GM18511 (cell line): Measurements from ENCODE around the gene MAP2.
"Not testable (repeated sequence)": the region's sequence is repeated elsewhere in the genome, so short reads cannot be mapped to it uniquely, and the experiment has no call there.

Experiments used
- ATAC-seq: cut with Tn5 transposase; IDR thresholded peaks from one replicate; pipeline ENCODE4 v1.9.1; 2021; ENCODE audit warnings: mild to moderate bottlenecking, moderate library complexity; ENCODE audit not compliant: unreplicated experiment

MAP2 gene

DNA sequence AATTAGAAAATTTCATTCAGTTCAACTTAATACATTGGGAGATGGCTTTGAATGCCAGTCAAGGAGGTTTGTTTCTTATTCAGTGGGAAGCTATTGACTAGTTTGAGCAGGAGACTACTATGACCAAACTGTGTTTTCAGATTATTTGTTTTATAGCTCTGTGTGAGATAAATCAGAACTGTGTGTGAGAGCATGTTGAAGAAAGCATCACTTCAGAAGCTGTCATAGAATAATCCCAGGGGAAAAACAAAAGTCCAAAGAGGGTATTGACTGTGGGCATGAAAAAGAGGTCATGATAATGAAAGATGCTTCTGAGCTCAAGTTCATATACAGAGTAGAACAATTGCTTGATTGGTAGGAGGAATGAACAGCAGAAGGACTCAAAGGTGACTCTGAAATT is 160.6 kb downstream of the MAP2 start:
- no peak for ATAC-seq

GRCh38 chr2:209584915-209585314 is 161.1 kb downstream of the MAP2 start:
- no peak for ATAC-seq

DNA sequence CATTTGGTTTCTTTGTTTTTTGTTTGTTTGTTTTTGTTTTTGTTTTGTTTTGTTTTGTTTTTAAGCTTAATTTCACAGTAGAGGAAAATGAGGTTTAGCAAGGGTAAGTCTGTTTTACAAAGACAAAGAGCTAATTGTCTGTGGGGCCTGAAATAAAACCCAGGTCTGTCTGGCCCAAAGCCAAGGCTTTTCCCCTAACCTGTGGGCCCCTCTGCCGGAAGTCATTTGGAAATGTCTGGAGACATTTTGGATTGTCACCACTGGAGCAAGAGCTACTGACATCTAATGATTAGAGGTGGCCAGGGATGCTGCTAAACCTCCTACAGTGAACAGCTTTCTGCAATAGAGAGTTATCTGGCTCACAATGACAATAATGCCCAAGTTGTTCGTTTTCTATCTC is 167.2 kb downstream of the MAP2 start:
- no peak for ATAC-seq

DNA sequence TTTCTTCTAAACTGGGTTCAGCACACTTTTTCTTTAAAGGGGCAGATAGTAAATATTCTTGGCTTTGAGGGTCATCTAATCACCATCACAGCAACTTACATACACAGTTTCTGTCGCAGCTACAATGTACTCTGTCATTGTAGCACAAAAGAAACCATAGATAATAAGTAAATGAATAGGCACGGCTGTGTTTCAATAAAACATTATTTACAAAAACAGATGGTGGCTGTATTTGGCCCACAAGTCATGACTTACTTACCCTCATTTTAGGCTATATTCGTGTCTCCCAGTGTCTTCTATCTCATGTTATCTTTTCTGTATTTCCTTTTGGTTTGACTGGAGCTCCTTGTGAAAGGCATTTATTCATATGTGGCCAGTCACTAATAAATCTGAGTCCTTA is 168.3 kb downstream of the MAP2 start:
- ATAC-seq: no peak

DNA sequence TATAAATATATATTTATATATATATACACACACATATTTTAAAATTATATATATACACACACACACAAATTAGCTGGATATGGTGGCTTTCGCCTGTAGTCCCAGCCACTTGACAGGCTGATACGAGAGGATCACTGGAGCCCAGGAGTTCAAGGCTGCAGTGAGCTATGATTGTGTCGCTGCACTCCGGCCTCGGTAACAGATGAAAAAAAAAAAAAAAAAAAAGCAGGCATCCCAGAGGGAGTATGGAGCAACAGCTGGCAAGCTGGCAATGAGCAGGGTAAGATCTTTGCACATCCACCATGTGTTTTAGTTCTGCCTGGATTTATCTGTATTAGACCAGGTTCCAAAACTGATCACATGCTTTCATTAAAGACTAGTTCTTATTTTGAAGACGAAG is 170.1 kb downstream of the MAP2 start:
- no peak for ATAC-seq

DNA sequence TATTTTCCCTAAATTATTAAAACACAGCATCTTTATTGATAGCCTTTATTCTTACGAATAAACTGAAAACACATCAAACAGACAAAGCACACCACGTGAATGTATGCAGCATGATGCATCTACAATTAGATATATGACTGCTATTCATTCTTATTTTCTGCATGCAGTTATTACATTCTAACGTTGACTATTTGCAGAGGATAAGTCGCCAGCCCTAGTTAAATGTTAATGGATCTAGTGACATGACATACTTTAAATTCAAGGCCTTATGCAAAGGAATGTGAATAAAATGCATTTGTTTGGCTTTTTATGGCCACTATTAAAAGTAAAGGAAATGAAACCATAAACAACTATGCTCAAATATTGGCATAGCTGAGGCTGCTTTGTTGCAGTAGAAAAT is 172.4 kb downstream of the MAP2 start:
- ATAC-seq: no peak

GRCh38 chr2:209598227-209598626 is 174.4 kb downstream of the MAP2 start:
- not testable (repeated sequence) for ATAC-seq

DNA sequence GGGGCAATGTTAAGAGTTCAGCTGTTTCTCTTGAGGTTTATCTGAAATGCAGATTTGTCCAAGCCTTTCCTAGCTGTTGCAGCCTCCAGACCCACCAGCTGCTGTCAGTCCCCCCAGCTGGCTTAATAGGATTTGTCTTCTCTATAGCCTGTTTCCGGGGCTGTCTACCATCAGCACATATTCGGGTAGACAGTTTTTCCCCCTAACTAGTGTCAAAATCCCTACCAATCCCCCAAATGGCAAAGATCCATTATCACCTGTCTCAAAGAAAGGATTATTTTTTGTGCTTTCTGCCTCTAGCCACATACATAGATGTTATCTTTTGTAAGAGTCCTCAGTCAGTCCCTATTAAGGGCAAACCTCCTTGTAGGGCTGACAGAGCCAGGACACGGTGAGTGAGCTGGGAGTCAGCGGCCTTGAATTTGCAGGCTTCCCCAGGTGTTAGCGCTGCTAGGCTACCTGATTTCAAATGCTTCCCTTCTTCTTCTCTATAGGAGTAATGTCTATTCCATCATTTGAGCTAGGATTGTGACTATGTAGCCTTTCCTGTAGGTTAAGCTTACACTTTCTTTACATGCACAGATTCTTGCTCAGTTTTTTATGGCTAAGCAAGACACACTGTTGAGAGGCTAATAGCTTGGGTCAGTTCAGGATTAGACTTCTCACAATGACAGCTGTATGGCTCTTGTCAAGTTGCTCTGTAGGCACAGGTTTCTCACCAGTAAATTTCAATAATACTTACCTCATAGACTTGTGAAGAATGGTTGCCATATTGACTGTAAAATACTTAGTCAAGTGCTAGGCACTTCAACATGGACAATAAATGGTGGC is 176.7 kb downstream of the MAP2 start:
- no peak for ATAC-seq

GRCh38 chr2:209601497-209601896 is 177.7 kb downstream of the MAP2 start:
- no peak for ATAC-seq

GRCh38 chr2:209602259-209602658 is 178.4 kb downstream of the MAP2 start:
- ATAC-seq: no peak

GRCh38 chr2:209609531-209609930 is 185.7 kb downstream of the MAP2 start:
- no peak for ATAC-seq

- no peak for ATAC-seq
Measured at GRCh38 chr2:209610631-209611030, 186.8 kb downstream of the MAP2 start.

- no peak for ATAC-seq
Measured at GRCh38 chr2:209613649-209614305, 189.9 kb downstream of the MAP2 start.

DNA sequence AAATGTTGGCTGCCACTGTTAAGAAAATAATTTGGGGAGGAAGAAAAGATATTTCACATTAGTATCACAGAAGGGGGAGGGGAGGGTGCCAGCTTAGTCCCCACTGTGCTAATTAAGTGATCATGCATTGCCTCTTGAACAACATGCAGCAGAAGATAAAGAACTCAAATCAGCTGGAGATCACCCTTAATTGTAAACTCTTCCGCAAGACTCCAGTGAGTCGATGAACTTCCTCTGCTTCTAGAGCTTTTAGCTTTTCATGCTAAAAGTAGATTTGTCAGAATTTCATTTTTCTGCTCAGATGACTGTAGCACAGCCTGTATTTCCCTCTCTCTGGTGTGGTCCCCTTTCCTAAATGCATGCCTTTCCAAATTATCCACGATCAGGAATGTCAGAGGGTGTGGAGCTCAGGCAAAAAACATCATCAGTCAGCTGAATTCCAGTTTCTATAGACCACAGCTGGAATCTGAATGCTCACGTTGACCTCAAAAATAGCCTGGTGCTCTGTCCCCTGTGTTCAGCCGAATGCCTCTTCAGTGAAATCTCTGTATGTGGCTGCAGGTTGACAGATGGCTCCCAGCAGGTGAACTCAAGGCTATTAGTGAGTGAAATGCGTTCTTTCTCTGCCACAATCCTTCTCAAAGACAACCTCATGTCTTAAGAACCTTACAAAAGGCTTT is 191.0 kb downstream of the MAP2 start:
- no peak for ATAC-seq

- ATAC-seq: no peak
Measured at GRCh38 chr2:209619782-209620181, 195.9 kb downstream of the MAP2 start.

GRCh38 chr2:209624192-209624938 is 200.5 kb downstream of the MAP2 start:
- ATAC-seq: no peak

GRCh38 chr2:209629597-209629996 is 205.8 kb downstream of the MAP2 start:
- no peak for ATAC-seq

DNA sequence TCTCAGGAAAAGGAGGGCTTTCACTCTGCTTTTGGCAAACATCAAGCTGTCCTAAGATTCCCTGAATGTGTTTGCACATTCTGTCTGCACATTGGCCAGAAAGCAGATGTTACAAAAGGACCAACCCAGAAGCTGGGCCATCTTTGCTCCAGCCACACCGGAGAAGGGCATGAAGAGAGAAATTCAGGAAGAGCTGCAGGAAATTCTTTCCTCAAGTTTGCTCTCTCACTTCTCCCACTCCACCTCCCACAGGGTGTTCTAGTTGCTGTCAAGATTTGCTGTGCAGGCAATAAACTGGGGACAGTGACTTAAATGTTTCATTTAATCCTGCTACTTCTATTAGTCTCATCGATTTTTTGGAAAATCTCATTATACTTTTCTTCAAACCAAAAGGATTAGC is 210.1 kb downstream of the MAP2 start:
- ATAC-seq: no peak

DNA sequence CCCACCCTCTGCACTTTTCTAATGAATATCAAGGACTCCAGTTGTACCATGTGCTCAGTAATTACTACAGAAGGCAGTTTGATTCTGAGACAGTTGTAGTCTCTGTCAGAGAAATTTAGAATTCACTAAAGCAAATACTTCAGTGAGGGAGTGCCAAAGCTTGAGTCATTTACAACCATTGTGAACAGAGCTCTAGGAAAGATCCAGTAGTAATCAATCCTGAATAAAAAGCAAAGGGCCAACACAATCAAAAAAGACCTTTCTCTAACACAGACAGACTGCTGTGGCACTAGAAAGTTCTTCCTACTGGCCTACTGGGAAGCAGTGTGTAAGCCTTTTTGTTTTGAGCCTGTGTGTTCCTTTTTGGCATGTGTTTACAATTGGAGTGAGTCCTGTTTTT is 212.2 kb downstream of the MAP2 start:
- ATAC-seq: no peak

- no peak for ATAC-seq
Measured at GRCh38 chr2:209637293-209637692, 213.4 kb downstream of the MAP2 start.

- no peak for ATAC-seq
Measured at GRCh38 chr2:209638346-209638745, 214.5 kb downstream of the MAP2 start.
